ENCODE measurements around the gene NOL4L. TPM values are rescaled to one million over a fixed set of nuclear protein-coding genes. Genes with fewer than 3 reads are reported as not detected.
A peak's percentile ranks its signal among the peaks of the same experiment; 100 is the strongest.

Gene NOL4L
- polyA plus RNA-seq, 3 donors, result 1.1 to 30.9 (median 2.8) TPM

- Histone ChIP-seq H3K4me2 (replicated peaks; ENCODE audit: extremely low read depth, low read length, poor library complexity, severe bottlenecking) (no peak overlapping the region), H3K9me3 (replicated peaks in 1 of 2; ENCODE audit: control insufficient read depth in 1 of 2, insufficient read depth in 1 of 2, low read length in 2 of 2) (no peaks in the 10 kb centered on the region), H3K4me1 (ENCODE audit: control insufficient read depth in 1 of 2, insufficient read depth in 2 of 2, low read length in 2 of 2) (peaks cover 68 to 76% of the 10 kb centered on the region in 2 donors), H3K79me2 (ENCODE audit: insufficient read depth, low read length) (peaks cover 4% of the 10 kb centered on the region), H3K27me3 (ENCODE audit: control insufficient read depth in 2 of 2, insufficient read depth in 2 of 2, low read length in 2 of 2) (no peaks in the 10 kb centered on the region), H2AFZ (ENCODE audit: insufficient read depth, low read depth, low read length, poor library complexity, severe bottlenecking) (peak overlapping the region; percentile 17), H3K36me3 (replicated peaks in 1 of 2; ENCODE audit: control insufficient read depth in 1 of 2, insufficient read depth in 2 of 2, low read length in 2 of 2) (no peaks in the 10 kb centered on the region), H3K27ac (ENCODE audit: low read depth in 1 of 2, low read length in 2 of 2) (no peak overlapping the region), H3K4me3 (replicated peaks in 1 of 3; ENCODE audit: low read depth in 2 of 3, low read length in 3 of 3) (no peak overlapping the region), H3K9ac (ENCODE audit: insufficient read depth, low read length, poor library complexity, severe bottlenecking) (no peak overlapping the region), H4K20me1 (ENCODE audit: insufficient read depth, low read length) (no peaks in the 10 kb centered on the region)
- TF ChIP-seq CTCF (IDR thresholded peaks at IDR 0.05), result peak; percentile 12
- H3K27ac Mint-ChIP-seq, result no peak overlapping the region
- no peaks in the 10 kb centered on the region for H3K9me3 Mint-ChIP-seq
- peaks cover 0 to 2% (median 0%) of the 10 kb centered on the region in 3 donors for H3K27me3 Mint-ChIP-seq (ENCODE audit: low read depth in 3 of 3)
- H3K4me3 Mint-ChIP-seq, result no peak overlapping the region
- 6% methylated on average over 7 of the region's 10 CpGs for WGBS (ENCODE audit: insufficient coverage)
- DNase-seq, result no peak
- intact Hi-C loops (cut with micrococcal nuclease), result no loop called here
- peaks cover 87% of the 10 kb centered on the region for H3K4me1 Mint-ChIP-seq
- peaks cover 3 to 11% of the 10 kb centered on the region in 2 donors for H3K36me3 Mint-ChIP-seq
These were observed 75.5 kb downstream of the NOL4L start for GRCh38 chr20:32509639-32510066.

- peaks cover 0 to 2% (median 0%) of the 10 kb centered on the region in 3 donors for H3K27me3 Mint-ChIP-seq (ENCODE audit: low read depth in 3 of 3)
- intact Hi-C loops (cut with micrococcal nuclease), result no loop called here
- H3K36me3 Mint-ChIP-seq, result peaks cover 3 to 10% of the 10 kb centered on the region in 2 donors
- peaks cover 64 to 70% of the 10 kb centered on the region in 2 donors for H3K4me1 ChIP-seq (ENCODE audit: control insufficient read depth in 1 of 2, insufficient read depth in 2 of 2, low read length in 2 of 2)
- H3K27ac ChIP-seq (ENCODE audit: low read depth in 1 of 2, low read length in 2 of 2), result no peak overlapping the region
- peak overlapping the region in 1 of 7 donors; percentile 63 for H3K27ac Mint-ChIP-seq
- 85% methylated on average over 2 of the region's 3 CpGs for WGBS (ENCODE audit: insufficient coverage)
- no peak for TF ChIP-seq CTCF (IDR thresholded peaks at IDR 0.05)
- DNase-seq, result no peak
- H3K9me3 ChIP-seq (replicated peaks in 1 of 2; ENCODE audit: control insufficient read depth in 1 of 2, insufficient read depth in 1 of 2, low read length in 2 of 2), result no peaks in the 10 kb centered on the region
- peaks cover 83% of the 10 kb centered on the region for H3K4me1 Mint-ChIP-seq
- H3K9ac ChIP-seq (ENCODE audit: insufficient read depth, low read length, poor library complexity, severe bottlenecking), result no peak overlapping the region
- H4K20me1 ChIP-seq (ENCODE audit: insufficient read depth, low read length), result no peaks in the 10 kb centered on the region
- peak overlapping the region in 1 of 2 donors; percentile 4 for H3K4me3 Mint-ChIP-seq
- no peaks in the 10 kb centered on the region for H3K9me3 Mint-ChIP-seq
- no peaks in the 10 kb centered on the region for H3K27me3 ChIP-seq (ENCODE audit: control insufficient read depth in 2 of 2, insufficient read depth in 2 of 2, low read length in 2 of 2)
- peaks cover 2% of the 10 kb centered on the region for H3K79me2 ChIP-seq (ENCODE audit: insufficient read depth, low read length)
- peak overlapping the region; percentile 26 for H2AFZ ChIP-seq (ENCODE audit: insufficient read depth, low read depth, low read length, poor library complexity, severe bottlenecking)
- no peak overlapping the region for H3K4me2 ChIP-seq (replicated peaks; ENCODE audit: extremely low read depth, low read length, poor library complexity, severe bottlenecking)
- peak overlapping the region in 1 of 3 experiments; percentile 31 for H3K4me3 ChIP-seq (replicated peaks in 1 of 3; ENCODE audit: low read depth in 2 of 3, low read length in 3 of 3)
- H3K36me3 ChIP-seq (replicated peaks in 1 of 2; ENCODE audit: control insufficient read depth in 1 of 2, insufficient read depth in 2 of 2, low read length in 2 of 2), result no peaks in the 10 kb centered on the region
These were observed 76.4 kb downstream of the NOL4L start for GRCh38 chr20:32508775-32509119.

Data from CD14-positive monocyte (primary cell).